SU-DHL-6 (cell line): ENCODE data around the gene EDAR.

ENCODE experiments used
- H2AFZ ChIP-seq: fragments of 200-600 bp; sonication (generic); 2 replicates; pipeline ENCODE4 v1.6.1; 2014; ENCODE audit warnings: low read depth, mild to moderate bottlenecking, moderate library complexity, mixed read lengths, antibody characterized with exemption, low read length; ENCODE audit not compliant: severe bottlenecking
- H3F3A ChIP-seq: fragments of 200-600 bp; shearing (Covaris generic); 2 replicates; pipeline ENCODE4 v1.6.0; 2016; ENCODE audit warnings: antibody characterized with exemption, mild to moderate bottlenecking; ENCODE audit not compliant: insufficient read depth
- H3K27ac ChIP-seq: fragments of 200-600 bp; sonication (generic); 2 replicates; pipeline ENCODE4 v1.5.1; 2016; ENCODE audit warnings: low read depth, mild to moderate bottlenecking, low read length, moderate library complexity, mixed read lengths
- H3K27me3 ChIP-seq: fragments of 200-600 bp; sonication (generic), shearing (Covaris generic); 2 replicates; pipeline ENCODE4 v1.6.0; 2014; ENCODE audit warnings: mild to moderate bottlenecking, low read length
- H3K36me3 ChIP-seq: fragments of 200-600 bp; sonication (generic); 2 replicates; pipeline ENCODE4 v1.6.1; 2014; ENCODE audit warnings: mild to moderate bottlenecking, low read length, mixed read lengths
- H3K4me2 ChIP-seq: fragments of 300-600, 200-600 bp; shearing (Covaris generic), sonication (generic); 2 replicates; pipeline ENCODE4 v1.6.0; 2014; ENCODE audit warnings: low read length, low read depth, mild to moderate bottlenecking; ENCODE audit not compliant: poor library complexity, severe bottlenecking
- H3K4me3 ChIP-seq: fragments of 200-600 bp; sonication (generic); 2 replicates; pipeline ENCODE4 v1.5.1; 2014; ENCODE audit warnings: antibody characterized with exemption, low read length, mild to moderate bottlenecking, mixed read lengths; ENCODE audit not compliant: insufficient read depth, poor library complexity, severe bottlenecking
- H3K79me2 ChIP-seq: fragments of 200-600 bp; sonication (generic); 2 replicates; pipeline ENCODE4 v1.6.1; 2014; ENCODE audit warnings: mild to moderate bottlenecking, low read length, moderate library complexity; ENCODE audit not compliant: insufficient read depth
- H3K9ac ChIP-seq: fragments of 200-600 bp; sonication (generic); 2 replicates; pipeline ENCODE4 v1.7.0; 2014; ENCODE audit warnings: mild to moderate bottlenecking, low read length
- H3K9me2 ChIP-seq: fragments of 200-600 bp; sonication (generic); replicated peaks from 2 replicates; pipeline ENCODE4 v1.6.1; 2014; ENCODE audit warnings: low read length; ENCODE audit not compliant: insufficient read depth
- H3K9me3 ChIP-seq: fragments of 200-600 bp; sonication (generic); 2 replicates; pipeline ENCODE4 v1.6.1; 2014; ENCODE audit warnings: low read length, mixed read lengths; ENCODE audit not compliant: insufficient read depth
- H4K20me1 ChIP-seq: fragments of 200-600 bp; sonication (generic); 2 replicates; pipeline ENCODE4 v1.6.1; 2014; ENCODE audit warnings: low read depth, mild to moderate bottlenecking, antibody characterized with exemption, low read length, moderate library complexity, mixed read lengths
- CTCF ChIP-seq: fragments of 200-600 bp; sonication (generic); IDR thresholded peaks from one replicate; pipeline ENCODE4 v1.5.1; 2017; ENCODE audit warnings: antibody characterized with exemption, mild to moderate bottlenecking, low read length, moderate library complexity; ENCODE audit not compliant: insufficient read depth, poor library complexity, severe bottlenecking
- EZH2phosphoT487 ChIP-seq: fragments of 200-600 bp; sonication (generic), shearing (Covaris generic); conservative IDR thresholded peaks from 2 replicates; pipeline ENCODE4 v1.6.1; 2018; ENCODE audit warnings: mild to moderate bottlenecking, antibody characterized with exemption, low read length, moderate library complexity, mixed read lengths

Gene EDAR

DNA sequence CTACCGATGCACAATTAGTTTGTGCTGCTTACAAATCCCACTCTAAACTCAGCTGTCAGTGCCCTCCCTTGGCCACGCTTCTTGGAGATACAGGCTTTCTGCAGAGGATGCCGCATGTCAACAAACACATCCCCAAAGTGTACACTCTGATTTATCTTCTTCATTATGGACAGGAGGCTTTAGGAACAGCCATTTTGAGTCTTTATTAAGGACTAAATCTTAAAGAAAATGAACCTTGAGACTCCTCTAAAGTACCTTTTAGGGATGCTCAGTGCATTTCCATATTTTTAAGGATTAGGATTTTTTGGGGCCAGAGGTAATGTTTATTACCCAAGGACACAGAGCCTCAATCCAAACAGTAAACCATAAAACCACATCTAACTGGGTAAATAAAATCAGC, 6.0 kb downstream of the EDAR start:
- Histone ChIP-seq H3K27me3 (no peaks in the 10 kb centered on the region), H3K79me2 (no peaks in the 10 kb centered on the region)
- TF ChIP-seq EZH2phosphoT487 (no peak), CTCF (no peak)

GRCh38 chr2:108982259-108982679, 6.8 kb downstream of the EDAR start:
- no peaks in the 10 kb centered on the region for H3K9me3 ChIP-seq

More for the DNA sequence above, 6.0 kb downstream of the EDAR start:
- Histone ChIP-seq H3K4me3 (no peak overlapping the region), H3F3A (no peaks in the 10 kb centered on the region), H3K9ac (no peak overlapping the region), H2AFZ (no peak overlapping the region), H3K4me2 (no peak overlapping the region), H3K36me3 (no peaks in the 10 kb centered on the region), H3K27ac (no peak overlapping the region), H3K9me2 (no peaks in the 10 kb centered on the region), H3K9me3 (no peaks in the 10 kb centered on the region), H4K20me1 (no peaks in the 10 kb centered on the region)

GRCh38 chr2:108981846-108982245, 7.2 kb downstream of the EDAR start:
- Histone ChIP-seq H2AFZ (no peak overlapping the region), H4K20me1 (no peaks in the 10 kb centered on the region), H3K9me2 (no peaks in the 10 kb centered on the region), H3K27me3 (no peaks in the 10 kb centered on the region), H3F3A (no peaks in the 10 kb centered on the region), H3K9ac (no peak overlapping the region), H3K4me3 (no peak overlapping the region), H3K36me3 (no peaks in the 10 kb centered on the region), H3K79me2 (no peaks in the 10 kb centered on the region), H3K27ac (no peak overlapping the region), H3K4me2 (no peak overlapping the region), H3K9me3 (no peaks in the 10 kb centered on the region)
- TF ChIP-seq CTCF (no peak), EZH2phosphoT487 (no peak)

More at GRCh38 chr2:108982259-108982679, 6.8 kb downstream of the EDAR start:
- Histone ChIP-seq H2AFZ (no peak overlapping the region), H3F3A (no peaks in the 10 kb centered on the region), H3K4me2 (no peak overlapping the region), H3K9me2 (no peaks in the 10 kb centered on the region), H4K20me1 (no peaks in the 10 kb centered on the region), H3K4me3 (no peak overlapping the region), H3K9ac (no peak overlapping the region), H3K27me3 (no peaks in the 10 kb centered on the region), H3K27ac (no peak overlapping the region), H3K79me2 (no peaks in the 10 kb centered on the region), H3K36me3 (no peaks in the 10 kb centered on the region)
- TF ChIP-seq EZH2phosphoT487 (no peak), CTCF (no peak)
